ENCODE results near the gene ENAH. TPM values are rescaled to one million over a fixed set of nuclear protein-coding genes. Genes with fewer than 3 reads are reported as not detected.

The ENAH gene
- total and polyA plus RNA-seq, 2 experiments from 2014 or later, result 109 to 184 TPM

GRCh38 chr1:225654277-225654597 lies 1.3 kb upstream of the ENAH start (continued):
- TF ChIP-seq, protein P1, sequence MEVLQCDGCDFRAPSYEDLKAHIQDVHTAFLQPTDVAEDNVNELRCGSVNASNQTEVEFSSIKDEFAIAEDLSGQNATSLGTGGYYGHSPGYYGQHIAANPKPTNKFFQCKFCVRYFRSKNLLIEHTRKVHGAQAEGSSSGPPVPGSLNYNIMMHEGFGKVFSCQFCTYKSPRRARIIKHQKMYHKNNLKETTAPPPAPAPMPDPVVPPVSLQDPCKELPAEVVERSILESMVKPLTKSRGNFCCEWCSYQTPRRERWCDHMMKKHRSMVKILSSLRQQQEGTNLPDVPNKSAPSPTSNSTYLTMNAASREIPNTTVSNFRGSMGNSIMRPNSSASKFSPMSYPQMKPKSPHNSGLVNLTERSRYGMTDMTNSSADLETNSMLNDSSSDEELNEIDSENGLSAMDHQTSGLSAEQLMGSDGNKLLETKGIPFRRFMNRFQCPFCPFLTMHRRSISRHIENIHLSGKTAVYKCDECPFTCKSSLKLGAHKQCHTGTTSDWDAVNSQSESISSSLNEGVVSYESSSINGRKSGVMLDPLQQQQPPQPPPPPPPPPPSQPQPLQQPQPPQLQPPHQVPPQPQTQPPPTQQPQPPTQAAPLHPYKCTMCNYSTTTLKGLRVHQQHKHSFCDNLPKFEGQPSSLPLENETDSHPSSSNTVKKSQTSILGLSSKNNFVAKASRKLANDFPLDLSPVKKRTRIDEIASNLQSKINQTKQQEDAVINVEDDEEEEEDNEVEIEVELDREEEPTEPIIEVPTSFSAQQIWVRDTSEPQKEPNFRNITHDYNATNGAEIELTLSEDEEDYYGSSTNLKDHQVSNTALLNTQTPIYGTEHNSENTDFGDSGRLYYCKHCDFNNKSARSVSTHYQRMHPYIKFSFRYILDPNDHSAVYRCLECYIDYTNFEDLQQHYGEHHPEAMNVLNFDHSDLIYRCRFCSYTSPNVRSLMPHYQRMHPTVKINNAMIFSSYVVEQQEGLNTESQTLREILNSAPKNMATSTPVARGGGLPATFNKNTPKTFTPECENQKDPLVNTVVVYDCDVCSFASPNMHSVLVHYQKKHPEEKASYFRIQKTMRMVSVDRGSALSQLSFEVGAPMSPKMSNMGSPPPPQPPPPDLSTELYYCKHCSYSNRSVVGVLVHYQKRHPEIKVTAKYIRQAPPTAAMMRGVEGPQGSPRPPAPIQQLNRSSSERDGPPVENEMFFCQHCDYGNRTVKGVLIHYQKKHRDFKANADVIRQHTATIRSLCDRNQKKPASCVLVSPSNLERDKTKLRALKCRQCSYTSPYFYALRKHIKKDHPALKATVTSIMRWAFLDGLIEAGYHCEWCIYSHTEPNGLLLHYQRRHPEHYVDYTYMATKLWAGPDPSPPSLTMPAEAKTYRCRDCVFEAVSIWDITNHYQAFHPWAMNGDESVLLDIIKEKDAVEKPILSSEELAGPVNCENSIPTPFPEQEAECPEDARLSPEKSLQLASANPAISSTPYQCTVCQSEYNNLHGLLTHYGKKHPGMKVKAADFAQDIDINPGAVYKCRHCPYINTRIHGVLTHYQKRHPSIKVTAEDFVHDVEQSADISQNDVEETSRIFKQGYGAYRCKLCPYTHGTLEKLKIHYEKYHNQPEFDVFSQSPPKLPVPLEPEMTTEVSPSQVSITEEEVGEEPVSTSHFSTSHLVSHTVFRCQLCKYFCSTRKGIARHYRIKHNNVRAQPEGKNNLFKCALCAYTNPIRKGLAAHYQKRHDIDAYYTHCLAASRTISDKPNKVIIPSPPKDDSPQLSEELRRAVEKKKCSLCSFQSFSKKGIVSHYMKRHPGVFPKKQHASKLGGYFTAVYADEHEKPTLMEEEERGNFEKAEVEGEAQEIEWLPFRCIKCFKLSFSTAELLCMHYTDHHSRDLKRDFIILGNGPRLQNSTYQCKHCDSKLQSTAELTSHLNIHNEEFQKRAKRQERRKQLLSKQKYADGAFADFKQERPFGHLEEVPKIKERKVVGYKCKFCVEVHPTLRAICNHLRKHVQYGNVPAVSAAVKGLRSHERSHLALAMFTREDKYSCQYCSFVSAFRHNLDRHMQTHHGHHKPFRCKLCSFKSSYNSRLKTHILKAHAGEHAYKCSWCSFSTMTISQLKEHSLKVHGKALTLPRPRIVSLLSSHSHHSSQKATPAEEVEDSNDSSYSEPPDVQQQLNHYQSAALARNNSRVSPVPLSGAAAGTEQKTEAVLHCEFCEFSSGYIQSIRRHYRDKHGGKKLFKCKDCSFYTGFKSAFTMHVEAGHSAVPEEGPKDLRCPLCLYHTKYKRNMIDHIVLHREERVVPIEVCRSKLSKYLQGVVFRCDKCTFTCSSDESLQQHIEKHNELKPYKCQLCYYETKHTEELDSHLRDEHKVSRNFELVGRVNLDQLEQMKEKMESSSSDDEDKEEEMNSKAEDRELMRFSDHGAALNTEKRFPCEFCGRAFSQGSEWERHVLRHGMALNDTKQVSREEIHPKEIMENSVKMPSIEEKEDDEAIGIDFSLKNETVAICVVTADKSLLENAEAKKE (CRISPR knock-in tag; IDR thresholded peaks at IDR 0.05), result no peak
- no peak for TF ChIP-seq JUNB (IDR thresholded peaks at IDR 0.05; ENCODE audit: unreplicated experiment)
- no peak for TF ChIP-seq ZNF331 (CRISPR knock-in tag; IDR thresholded peaks at IDR 0.05; ENCODE audit: low read depth)
- TF ChIP-seq, protein P2, sequence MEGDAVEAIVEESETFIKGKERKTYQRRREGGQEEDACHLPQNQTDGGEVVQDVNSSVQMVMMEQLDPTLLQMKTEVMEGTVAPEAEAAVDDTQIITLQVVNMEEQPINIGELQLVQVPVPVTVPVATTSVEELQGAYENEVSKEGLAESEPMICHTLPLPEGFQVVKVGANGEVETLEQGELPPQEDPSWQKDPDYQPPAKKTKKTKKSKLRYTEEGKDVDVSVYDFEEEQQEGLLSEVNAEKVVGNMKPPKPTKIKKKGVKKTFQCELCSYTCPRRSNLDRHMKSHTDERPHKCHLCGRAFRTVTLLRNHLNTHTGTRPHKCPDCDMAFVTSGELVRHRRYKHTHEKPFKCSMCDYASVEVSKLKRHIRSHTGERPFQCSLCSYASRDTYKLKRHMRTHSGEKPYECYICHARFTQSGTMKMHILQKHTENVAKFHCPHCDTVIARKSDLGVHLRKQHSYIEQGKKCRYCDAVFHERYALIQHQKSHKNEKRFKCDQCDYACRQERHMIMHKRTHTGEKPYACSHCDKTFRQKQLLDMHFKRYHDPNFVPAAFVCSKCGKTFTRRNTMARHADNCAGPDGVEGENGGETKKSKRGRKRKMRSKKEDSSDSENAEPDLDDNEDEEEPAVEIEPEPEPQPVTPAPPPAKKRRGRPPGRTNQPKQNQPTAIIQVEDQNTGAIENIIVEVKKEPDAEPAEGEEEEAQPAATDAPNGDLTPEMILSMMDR (conservative IDR thresholded peaks at IDR 0.05; ENCODE audit: low read depth in 2 of 2), result no peak
- no peak for TF ChIP-seq CREB1 (CRISPR knock-in tag; IDR thresholded peaks at IDR 0.05; ENCODE audit: low read depth)
- TF ChIP-seq ETS1 (IDR thresholded peaks at IDR 0.05), result no peak
- TF ChIP-seq POLR2AphosphoS5 (IDR thresholded peaks at IDR 0.05; ENCODE audit: low read depth), result no peak
- no peak for TF ChIP-seq NANOG (IDR thresholded peaks at IDR 0.05; ENCODE audit: borderline replicate concordance)
